NCI-H82 (cell line): ENCODE measurements around the gene NBR1.
"Not testable (repeated sequence)": the region's sequence is repeated elsewhere in the genome, so short reads cannot be mapped to it uniquely, and the experiment has no call there.

Experiments
- DNase-seq: peaks from one replicate; lab custom pipeline; 2025; lab: John Stamatoyannopoulos, UW

The NBR1 gene

GRCh38 chr17:43246456-43246855 is 75.4 kb downstream of the NBR1 start:
- not testable (repeated sequence) for DNase-seq
